Activated T-cell treated with anti-CD3 and anti-CD28 coated beads for 4 hours (primary cell): ENCODE data around the gene MAP7.

Experiments used
- DNase-seq: peaks from one replicate; pipeline ENCODE4 v3.0.0-alpha.2; 2020

The MAP7 gene

GRCh38 chr6:136528477-136528876 is 21.7 kb downstream of the MAP7 start:
- DNase-seq = no peak

- DNase-seq = no peak
Measured at GRCh38 chr6:136527831-136528230, 22.4 kb downstream of the MAP7 start.

- no peak for DNase-seq
Measured at GRCh38 chr6:136526937-136527336, 23.3 kb downstream of the MAP7 start.

GRCh38 chr6:136526196-136526930 is 23.9 kb downstream of the MAP7 start:
- DNase-seq = no peak

- DNase-seq = no peak
Measured at GRCh38 chr6:136525586-136526195, 24.5 kb downstream of the MAP7 start.

GRCh38 chr6:136524936-136525413 is 25.2 kb downstream of the MAP7 start:
- no peak for DNase-seq

GRCh38 chr6:136524339-136524935 is 25.8 kb downstream of the MAP7 start:
- no peak for DNase-seq

- no peak for DNase-seq
Measured at GRCh38 chr6:136523196-136523595, 27.0 kb downstream of the MAP7 start.

GRCh38 chr6:136522636-136523035 is 27.6 kb downstream of the MAP7 start:
- DNase-seq = no peak

- no peak for DNase-seq
Measured at GRCh38 chr6:136521911-136522310, 28.3 kb downstream of the MAP7 start.

- no peak for DNase-seq
Measured at GRCh38 chr6:136521427-136521826, 28.8 kb downstream of the MAP7 start.

- DNase-seq = no peak
Measured at GRCh38 chr6:136520517-136520916, 29.7 kb downstream of the MAP7 start.

GRCh38 chr6:136517582-136517981 is 32.6 kb downstream of the MAP7 start:
- no peak for DNase-seq

- DNase-seq = no peak
Measured at GRCh38 chr6:136517002-136517401, 33.2 kb downstream of the MAP7 start.

GRCh38 chr6:136514591-136514990 is 35.6 kb downstream of the MAP7 start:
- no peak for DNase-seq

GRCh38 chr6:136511926-136512325 is 38.3 kb downstream of the MAP7 start:
- no peak for DNase-seq

- no peak for DNase-seq
Measured at GRCh38 chr6:136511397-136511796, 38.8 kb downstream of the MAP7 start.

- DNase-seq = peak; percentile 3
Measured at GRCh38 chr6:136510782-136511181, 39.4 kb downstream of the MAP7 start.

- DNase-seq = no peak
Measured at GRCh38 chr6:136510299-136510698, 39.9 kb downstream of the MAP7 start.

GRCh38 chr6:136508725-136509392 is 41.4 kb downstream of the MAP7 start:
- DNase-seq = no peak

- no peak for DNase-seq
Measured at GRCh38 chr6:136506124-136506799, 44.0 kb downstream of the MAP7 start.

- DNase-seq = no peak
Measured at GRCh38 chr6:136503303-136504029, 46.8 kb downstream of the MAP7 start.
